Measurements from ENCODE around the gene PRAMEF33. TPM values are rescaled to one million over a fixed set of nuclear protein-coding genes. Genes with fewer than 3 reads are reported as not detected.
"Not testable (repeated sequence)": the region's sequence is repeated elsewhere in the genome, so short reads cannot be mapped to it uniquely, and the experiment has no call there.

Gene PRAMEF33
- total RNA-seq (ENCODE audit: unreplicated experiment): not detected
- long read RNA-seq: 0 reads

- not testable (repeated sequence) for H3K27me3 Mint-ChIP-seq (ENCODE audit: unreplicated experiment); DNase-seq; H3K9me3 Mint-ChIP-seq (ENCODE audit: unreplicated experiment); H3K4me1 Mint-ChIP-seq (ENCODE audit: low read depth, unreplicated experiment); H3K27ac Mint-ChIP-seq (ENCODE audit: unreplicated experiment); H3K4me3 Mint-ChIP-seq (ENCODE audit: unreplicated experiment); H3K36me3 Mint-ChIP-seq (ENCODE audit: unreplicated experiment)
These were observed at the start of gene PRAMEF33 for GRCh38 chr1:13303239-13303638. PRAMEF33 (plus strand) TSS chr1:13303539; CDS start chr1:13305955, 2,416 bp downstream.

GRCh38 chr1:13253898-13254297 is 49.4 kb upstream of the PRAMEF33 start, which contains the start of gene PRAMEF5:
PRAMEF5 (plus strand) TSS chr1:13254198; CDS start chr1:13259269, 5,071 bp downstream.
- H3K4me1 Mint-ChIP-seq (ENCODE audit: low read depth, unreplicated experiment); DNase-seq; H3K9me3 Mint-ChIP-seq (ENCODE audit: unreplicated experiment); H3K27me3 Mint-ChIP-seq (ENCODE audit: unreplicated experiment); H3K27ac Mint-ChIP-seq (ENCODE audit: unreplicated experiment); H3K36me3 Mint-ChIP-seq (ENCODE audit: unreplicated experiment); H3K4me3 Mint-ChIP-seq (ENCODE audit: unreplicated experiment): not testable (repeated sequence)

- not testable (repeated sequence) for H3K4me3 Mint-ChIP-seq (ENCODE audit: unreplicated experiment); DNase-seq; H3K27me3 Mint-ChIP-seq (ENCODE audit: unreplicated experiment); H3K36me3 Mint-ChIP-seq (ENCODE audit: unreplicated experiment); H3K27ac Mint-ChIP-seq (ENCODE audit: unreplicated experiment); H3K9me3 Mint-ChIP-seq (ENCODE audit: unreplicated experiment); H3K4me1 Mint-ChIP-seq (ENCODE audit: low read depth, unreplicated experiment)
These were observed 38.2 kb upstream of the PRAMEF33 start for GRCh38 chr1:13265124-13265523.

- not testable (repeated sequence) for H3K4me1 Mint-ChIP-seq (ENCODE audit: low read depth, unreplicated experiment); H3K4me3 Mint-ChIP-seq (ENCODE audit: unreplicated experiment); H3K36me3 Mint-ChIP-seq (ENCODE audit: unreplicated experiment); H3K27ac Mint-ChIP-seq (ENCODE audit: unreplicated experiment); H3K27me3 Mint-ChIP-seq (ENCODE audit: unreplicated experiment); H3K9me3 Mint-ChIP-seq (ENCODE audit: unreplicated experiment); DNase-seq
These were observed 26.3 kb upstream of the PRAMEF33 start for GRCh38 chr1:13277016-13277415.

GRCh38 chr1:13279617-13280016 is 23.7 kb upstream of the PRAMEF33 start:
- not testable (repeated sequence) for H3K9me3 Mint-ChIP-seq (ENCODE audit: unreplicated experiment); H3K27me3 Mint-ChIP-seq (ENCODE audit: unreplicated experiment); H3K27ac Mint-ChIP-seq (ENCODE audit: unreplicated experiment); DNase-seq; H3K4me1 Mint-ChIP-seq (ENCODE audit: low read depth, unreplicated experiment); H3K36me3 Mint-ChIP-seq (ENCODE audit: unreplicated experiment); H3K4me3 Mint-ChIP-seq (ENCODE audit: unreplicated experiment)

- not testable (repeated sequence) for H3K4me3 Mint-ChIP-seq (ENCODE audit: unreplicated experiment); H3K27me3 Mint-ChIP-seq (ENCODE audit: unreplicated experiment); H3K9me3 Mint-ChIP-seq (ENCODE audit: unreplicated experiment); DNase-seq; H3K4me1 Mint-ChIP-seq (ENCODE audit: low read depth, unreplicated experiment); H3K36me3 Mint-ChIP-seq (ENCODE audit: unreplicated experiment); H3K27ac Mint-ChIP-seq (ENCODE audit: unreplicated experiment)
These were observed 18.3 kb upstream of the PRAMEF33 start, which contains the start of gene PRAMEF8 for GRCh38 chr1:13285037-13285436. PRAMEF8 (minus strand) TSS chr1:13285137; CDS start chr1:13284091, 1,046 bp downstream.

- H3K4me3 Mint-ChIP-seq (ENCODE audit: unreplicated experiment): not testable (repeated sequence)
These were observed 14.3 kb upstream of the PRAMEF33 start for GRCh38 chr1:13289030-13289429.

GRCh38 chr1:13297216-13297931 is 6.0 kb upstream of the PRAMEF33 start:
- H3K27me3 Mint-ChIP-seq (ENCODE audit: unreplicated experiment); H3K36me3 Mint-ChIP-seq (ENCODE audit: unreplicated experiment); DNase-seq; H3K4me3 Mint-ChIP-seq (ENCODE audit: unreplicated experiment); H3K4me1 Mint-ChIP-seq (ENCODE audit: low read depth, unreplicated experiment); H3K9me3 Mint-ChIP-seq (ENCODE audit: unreplicated experiment); H3K27ac Mint-ChIP-seq (ENCODE audit: unreplicated experiment): not testable (repeated sequence)

More at GRCh38 chr1:13289030-13289429, 14.3 kb upstream of the PRAMEF33 start:
- H3K27me3 Mint-ChIP-seq (ENCODE audit: unreplicated experiment); H3K27ac Mint-ChIP-seq (ENCODE audit: unreplicated experiment); H3K9me3 Mint-ChIP-seq (ENCODE audit: unreplicated experiment); DNase-seq; H3K36me3 Mint-ChIP-seq (ENCODE audit: unreplicated experiment); H3K4me1 Mint-ChIP-seq (ENCODE audit: low read depth, unreplicated experiment): not testable (repeated sequence)

- H3K9me3 Mint-ChIP-seq (ENCODE audit: unreplicated experiment): not testable (repeated sequence)
These were observed 4.6 kb upstream of the PRAMEF33 start for GRCh38 chr1:13298699-13299098.

GRCh38 chr1:13302197-13302596 is 1.1 kb upstream of the PRAMEF33 start:
- not testable (repeated sequence) for H3K27ac Mint-ChIP-seq (ENCODE audit: unreplicated experiment); H3K36me3 Mint-ChIP-seq (ENCODE audit: unreplicated experiment); H3K4me3 Mint-ChIP-seq (ENCODE audit: unreplicated experiment); H3K9me3 Mint-ChIP-seq (ENCODE audit: unreplicated experiment); H3K4me1 Mint-ChIP-seq (ENCODE audit: low read depth, unreplicated experiment); DNase-seq; H3K27me3 Mint-ChIP-seq (ENCODE audit: unreplicated experiment)

More at GRCh38 chr1:13298699-13299098, 4.6 kb upstream of the PRAMEF33 start:
- not testable (repeated sequence) for DNase-seq; H3K4me3 Mint-ChIP-seq (ENCODE audit: unreplicated experiment); H3K4me1 Mint-ChIP-seq (ENCODE audit: low read depth, unreplicated experiment); H3K36me3 Mint-ChIP-seq (ENCODE audit: unreplicated experiment); H3K27me3 Mint-ChIP-seq (ENCODE audit: unreplicated experiment); H3K27ac Mint-ChIP-seq (ENCODE audit: unreplicated experiment)

GRCh38 chr1:13315281-13315680 is 11.9 kb downstream of the PRAMEF33 start, which contains the start of gene PRAMEF15:
PRAMEF15 (plus strand) TSS chr1:13315581; CDS start chr1:13318408, 2,827 bp downstream.
- H3K36me3 Mint-ChIP-seq (ENCODE audit: unreplicated experiment); H3K27me3 Mint-ChIP-seq (ENCODE audit: unreplicated experiment); H3K4me1 Mint-ChIP-seq (ENCODE audit: low read depth, unreplicated experiment); H3K27ac Mint-ChIP-seq (ENCODE audit: unreplicated experiment); H3K9me3 Mint-ChIP-seq (ENCODE audit: unreplicated experiment); DNase-seq; H3K4me3 Mint-ChIP-seq (ENCODE audit: unreplicated experiment): not testable (repeated sequence)

GRCh38 chr1:13342496-13342895 is 39.2 kb downstream of the PRAMEF33 start:
- H3K9me3 Mint-ChIP-seq (ENCODE audit: unreplicated experiment); H3K4me3 Mint-ChIP-seq (ENCODE audit: unreplicated experiment); H3K4me1 Mint-ChIP-seq (ENCODE audit: low read depth, unreplicated experiment); H3K36me3 Mint-ChIP-seq (ENCODE audit: unreplicated experiment); DNase-seq; H3K27ac Mint-ChIP-seq (ENCODE audit: unreplicated experiment); H3K27me3 Mint-ChIP-seq (ENCODE audit: unreplicated experiment): not testable (repeated sequence)

Data from glutamatergic neuron (in vitro differentiated cells).